ENCODE results near the gene ADM5.
A peak's percentile ranks its signal among the peaks of the same experiment; 100 is the strongest.

ADM5 gene

DNA sequence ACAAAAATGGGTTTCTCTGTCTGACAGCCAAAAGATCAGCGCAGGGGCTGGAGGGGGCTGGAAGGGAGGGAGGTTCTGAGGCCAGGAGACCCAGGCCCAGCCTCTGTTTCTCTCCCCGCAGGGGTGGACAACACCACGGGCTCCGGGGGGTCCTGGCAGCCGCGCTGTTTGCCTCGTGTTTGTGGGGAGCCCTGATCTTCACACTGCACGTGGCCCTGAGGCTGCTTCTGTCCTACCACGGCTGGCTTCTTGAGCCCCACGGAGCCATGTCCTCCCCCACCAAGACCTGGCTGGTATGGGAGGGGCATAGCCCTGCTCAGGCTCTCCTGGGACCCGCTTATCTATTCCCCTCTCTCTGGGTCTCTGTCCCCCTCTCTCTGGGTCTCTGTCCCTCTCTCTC, 11.2 kb downstream of the ADM5 start:
- no peak overlapping the region for H4K91ac ChIP-seq (ENCODE audit: low read length)
- H3K4me3 ChIP-seq (ENCODE audit: insufficient read depth in 1 of 2, low read depth in 1 of 2, low read length in 2 of 2), result no peak overlapping the region
- H3K23ac ChIP-seq (ENCODE audit: low read length in 2 of 2), result no peak overlapping the region
- H3K9ac ChIP-seq (ENCODE audit: low read length), result no peak overlapping the region
- H2BK15ac ChIP-seq (ENCODE audit: low read depth, poor library complexity, severe bottlenecking), result no peak overlapping the region
- H3K79me1 ChIP-seq (replicated peaks; ENCODE audit: low read length, poor library complexity, severe bottlenecking), result no peaks in the 10 kb centered on the region
- no peak overlapping the region for H2BK5ac ChIP-seq (ENCODE audit: low read depth, low read length, poor library complexity, severe bottlenecking)
- DNase-seq, result no peak
- no peak overlapping the region for H3K27ac ChIP-seq (ENCODE audit: low read length, poor library complexity, severe bottlenecking)
- H3K27me3 ChIP-seq (ENCODE audit: control insufficient read depth in 1 of 2, insufficient read depth in 1 of 2, low read length in 2 of 2), result no peaks in the 10 kb centered on the region
- no peak overlapping the region for H2AK5ac ChIP-seq (ENCODE audit: low read length, severe bottlenecking)
- no peak overlapping the region for H2AFZ ChIP-seq (ENCODE audit: low read depth, low read length)
- peaks cover 2% of the 10 kb centered on the region for H3K4me1 ChIP-seq (ENCODE audit: control insufficient read depth, insufficient read depth, low read depth, low read length)
- no peaks in the 10 kb centered on the region for H3K9me3 ChIP-seq (ENCODE audit: control insufficient read depth, low read length)
- H2BK12ac ChIP-seq (ENCODE audit: low read length in 2 of 2), result no peak overlapping the region
- H3K18ac ChIP-seq (ENCODE audit: low read depth in 1 of 2, low read length in 2 of 2), result no peak overlapping the region
- H3K14ac ChIP-seq (ENCODE audit: low read length in 2 of 2), result no peak overlapping the region
- no peak overlapping the region for H3K4me2 ChIP-seq (ENCODE audit: low read length, poor library complexity, severe bottlenecking)
- WGBS, result 75% methylated on average over 11 of the region's 11 CpGs
- H4K8ac ChIP-seq (ENCODE audit: low read length), result no peak overlapping the region
- no peak overlapping the region for H3K4ac ChIP-seq (ENCODE audit: low read depth in 1 of 2, low read length in 2 of 2)
- peaks cover 20 to 40% of the 10 kb centered on the region in 2 experiments for H3K36me3 ChIP-seq (ENCODE audit: control insufficient read depth in 1 of 2, insufficient read depth in 2 of 2, low read depth in 1 of 2, low read length in 2 of 2)
- no peak overlapping the region for H2BK120ac ChIP-seq (ENCODE audit: low read depth, low read length)

DNA sequence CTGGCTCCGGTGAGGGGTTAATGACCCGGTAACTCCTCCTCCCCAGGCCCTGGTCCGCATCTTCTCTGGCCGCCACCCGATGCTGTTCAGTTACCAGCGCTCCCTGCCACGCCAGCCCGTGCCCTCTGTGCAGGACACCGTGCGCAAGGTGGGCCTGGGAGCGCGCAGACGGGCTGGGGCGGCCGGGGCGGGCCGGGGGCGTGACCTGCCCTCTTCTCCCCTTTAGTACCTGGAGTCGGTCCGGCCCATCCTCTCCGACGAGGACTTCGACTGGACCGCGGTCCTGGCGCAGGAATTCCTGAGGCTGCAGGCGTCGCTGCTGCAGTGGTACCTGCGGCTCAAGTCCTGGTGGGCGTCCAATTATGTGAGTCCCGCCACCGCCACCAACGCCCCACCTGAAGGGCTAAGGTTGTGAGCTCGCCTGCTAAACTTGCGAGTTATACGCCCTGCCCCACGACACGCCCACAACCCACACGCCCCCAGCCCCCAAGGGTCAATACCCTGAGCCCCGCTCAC, 11.9 kb downstream of the ADM5 start:
- no peaks in the 10 kb centered on the region for H3K79me1 ChIP-seq (replicated peaks; ENCODE audit: low read length, poor library complexity, severe bottlenecking)
- H3K9me3 ChIP-seq (ENCODE audit: control insufficient read depth, low read length), result no peaks in the 10 kb centered on the region
- no peak overlapping the region for H2AFZ ChIP-seq (ENCODE audit: low read depth, low read length)
- H3K27ac ChIP-seq (ENCODE audit: low read length, poor library complexity, severe bottlenecking), result no peak overlapping the region
- H3K23ac ChIP-seq (ENCODE audit: low read length in 2 of 2), result no peak overlapping the region
- H3K4ac ChIP-seq (ENCODE audit: low read depth in 1 of 2, low read length in 2 of 2), result no peak overlapping the region
- no peak overlapping the region for H4K8ac ChIP-seq (ENCODE audit: low read length)
- peaks cover 21 to 47% of the 10 kb centered on the region in 2 experiments for H3K36me3 ChIP-seq (ENCODE audit: control insufficient read depth in 1 of 2, insufficient read depth in 2 of 2, low read depth in 1 of 2, low read length in 2 of 2)
- no peak overlapping the region for H2BK5ac ChIP-seq (ENCODE audit: low read depth, low read length, poor library complexity, severe bottlenecking)
- H3K4me3 ChIP-seq (ENCODE audit: insufficient read depth in 1 of 2, low read depth in 1 of 2, low read length in 2 of 2), result peak overlapping the region in 1 of 2 experiments; percentile 29
- no peak overlapping the region for H4K91ac ChIP-seq (ENCODE audit: low read length)
- H3K18ac ChIP-seq (ENCODE audit: low read depth in 1 of 2, low read length in 2 of 2), result no peak overlapping the region
- no peak overlapping the region for H3K14ac ChIP-seq (ENCODE audit: low read length in 2 of 2)
- no peak for DNase-seq
- WGBS, result 90% methylated on average over 36 of the region's 40 CpGs
- H3K27me3 ChIP-seq (ENCODE audit: control insufficient read depth in 1 of 2, insufficient read depth in 1 of 2, low read length in 2 of 2), result no peaks in the 10 kb centered on the region
- no peak overlapping the region for H2BK120ac ChIP-seq (ENCODE audit: low read depth, low read length)
- H3K4me2 ChIP-seq (ENCODE audit: low read length, poor library complexity, severe bottlenecking), result no peak overlapping the region
- no peak overlapping the region for H2BK12ac ChIP-seq (ENCODE audit: low read length in 2 of 2)
- H2AK5ac ChIP-seq (ENCODE audit: low read length, severe bottlenecking), result no peak overlapping the region
- no peak overlapping the region for H3K9ac ChIP-seq (ENCODE audit: low read length)
- peaks cover 2% of the 10 kb centered on the region for H3K4me1 ChIP-seq (ENCODE audit: control insufficient read depth, insufficient read depth, low read depth, low read length)
- H2BK15ac ChIP-seq (ENCODE audit: low read depth, poor library complexity, severe bottlenecking), result no peak overlapping the region

DNA sequence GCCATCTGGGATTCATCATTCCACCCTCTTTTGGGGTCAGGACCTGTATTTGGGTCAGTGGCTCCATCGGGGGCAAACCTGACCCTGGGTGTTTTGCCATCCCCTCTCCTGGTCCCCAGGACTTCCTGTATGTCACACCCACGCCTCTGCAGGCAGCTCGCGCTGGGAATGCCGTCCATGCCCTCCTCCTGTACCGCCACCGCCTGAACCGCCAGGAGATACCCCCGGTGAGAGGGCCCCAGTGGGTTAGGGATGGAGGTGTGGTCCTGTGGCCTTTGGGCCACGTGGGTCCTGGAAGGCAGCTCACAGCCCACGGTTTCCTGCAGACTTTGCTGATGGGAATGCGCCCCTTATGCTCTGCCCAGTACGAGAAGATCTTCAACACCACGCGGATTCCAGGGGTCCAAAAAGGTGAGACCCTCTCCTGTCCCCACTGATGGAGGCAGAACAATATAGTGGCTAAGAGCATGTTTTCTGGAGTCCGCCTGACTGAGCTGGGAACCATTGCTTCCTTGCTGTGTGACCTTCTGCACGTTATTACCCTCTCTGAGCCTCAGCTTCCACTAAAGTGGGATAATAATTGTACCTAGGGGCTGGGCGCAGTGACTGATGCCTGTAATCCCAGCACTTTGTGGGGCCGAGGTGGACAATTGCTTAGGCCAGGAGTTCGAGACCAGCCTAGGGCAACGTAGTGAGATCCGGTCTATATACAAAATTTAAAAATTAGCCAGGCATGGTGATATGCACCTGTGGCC, 15.7 kb downstream of the ADM5 start:
- Histone ChIP-seq H3K4ac (ENCODE audit: low read depth in 1 of 2, low read length in 2 of 2) (no peak overlapping the region), H3K4me2 (ENCODE audit: low read length, poor library complexity, severe bottlenecking) (no peak overlapping the region), H2BK12ac (ENCODE audit: low read length in 2 of 2) (no peak overlapping the region), H3K18ac (ENCODE audit: low read depth in 1 of 2, low read length in 2 of 2) (no peak overlapping the region), H3K27me3 (ENCODE audit: control insufficient read depth in 1 of 2, insufficient read depth in 1 of 2, low read length in 2 of 2) (no peaks in the 10 kb centered on the region), H3K23ac (ENCODE audit: low read length in 2 of 2) (no peak overlapping the region), H3K14ac (ENCODE audit: low read length in 2 of 2) (no peak overlapping the region), H3K36me3 (ENCODE audit: control insufficient read depth in 1 of 2, insufficient read depth in 2 of 2, low read depth in 1 of 2, low read length in 2 of 2) (peaks cover 21 to 64% of the 10 kb centered on the region in 2 experiments), H3K79me1 (replicated peaks; ENCODE audit: low read length, poor library complexity, severe bottlenecking) (no peaks in the 10 kb centered on the region), H3K4me1 (ENCODE audit: control insufficient read depth, insufficient read depth, low read depth, low read length) (peaks cover 2% of the 10 kb centered on the region), H2BK15ac (ENCODE audit: low read depth, poor library complexity, severe bottlenecking) (no peak overlapping the region), H3K9ac (ENCODE audit: low read length) (no peak overlapping the region), H2BK5ac (ENCODE audit: low read depth, low read length, poor library complexity, severe bottlenecking) (no peak overlapping the region), H2BK120ac (ENCODE audit: low read depth, low read length) (no peak overlapping the region), H2AK5ac (ENCODE audit: low read length, severe bottlenecking) (no peak overlapping the region), H2AFZ (ENCODE audit: low read depth, low read length) (no peak overlapping the region), H4K8ac (ENCODE audit: low read length) (no peak overlapping the region), H3K4me3 (ENCODE audit: insufficient read depth in 1 of 2, low read depth in 1 of 2, low read length in 2 of 2) (no peak overlapping the region), H3K9me3 (ENCODE audit: control insufficient read depth, low read length) (no peaks in the 10 kb centered on the region), H3K27ac (ENCODE audit: low read length, poor library complexity, severe bottlenecking) (no peak overlapping the region), H4K91ac (ENCODE audit: low read length) (no peak overlapping the region)
- 94% methylated on average over 22 of the region's 22 CpGs for WGBS
- DNase-seq, result no peak

DNA sequence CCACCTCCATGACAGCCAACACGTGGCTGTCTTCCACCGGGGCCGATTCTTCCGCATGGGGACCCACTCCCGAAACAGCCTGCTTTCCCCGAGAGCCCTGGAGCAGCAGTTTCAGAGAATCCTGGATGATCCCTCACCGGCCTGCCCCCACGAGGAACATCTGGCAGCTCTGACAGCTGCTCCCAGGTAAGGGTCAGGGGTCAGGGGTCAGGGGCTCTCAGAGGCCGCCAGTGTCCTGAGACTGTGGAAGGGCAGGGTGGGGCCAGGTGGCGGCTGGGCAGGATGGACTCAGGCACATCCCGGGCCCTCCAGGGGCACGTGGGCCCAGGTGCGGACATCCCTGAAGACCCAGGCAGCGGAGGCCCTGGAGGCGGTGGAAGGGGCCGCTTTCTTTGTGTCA, 16.5 kb downstream of the ADM5 start:
- Histone ChIP-seq H3K23ac (ENCODE audit: low read length in 2 of 2) (no peak overlapping the region), H2BK120ac (ENCODE audit: low read depth, low read length) (no peak overlapping the region), H3K4me3 (ENCODE audit: insufficient read depth in 1 of 2, low read depth in 1 of 2, low read length in 2 of 2) (no peak overlapping the region), H3K27ac (ENCODE audit: low read length, poor library complexity, severe bottlenecking) (no peak overlapping the region), H3K14ac (ENCODE audit: low read length in 2 of 2) (no peak overlapping the region), H2AK5ac (ENCODE audit: low read length, severe bottlenecking) (no peak overlapping the region), H3K36me3 (ENCODE audit: control insufficient read depth in 1 of 2, insufficient read depth in 2 of 2, low read depth in 1 of 2, low read length in 2 of 2) (peaks cover 28 to 65% of the 10 kb centered on the region in 2 experiments), H3K4ac (ENCODE audit: low read depth in 1 of 2, low read length in 2 of 2) (no peak overlapping the region), H4K91ac (ENCODE audit: low read length) (no peak overlapping the region), H3K79me1 (replicated peaks; ENCODE audit: low read length, poor library complexity, severe bottlenecking) (no peaks in the 10 kb centered on the region), H3K4me2 (ENCODE audit: low read length, poor library complexity, severe bottlenecking) (no peak overlapping the region), H3K9ac (ENCODE audit: low read length) (no peak overlapping the region), H3K4me1 (ENCODE audit: control insufficient read depth, insufficient read depth, low read depth, low read length) (peaks cover 2% of the 10 kb centered on the region), H3K18ac (ENCODE audit: low read depth in 1 of 2, low read length in 2 of 2) (no peak overlapping the region), H2BK15ac (ENCODE audit: low read depth, poor library complexity, severe bottlenecking) (no peak overlapping the region), H4K8ac (ENCODE audit: low read length) (no peak overlapping the region), H3K27me3 (ENCODE audit: control insufficient read depth in 1 of 2, insufficient read depth in 1 of 2, low read length in 2 of 2) (no peaks in the 10 kb centered on the region), H2BK12ac (ENCODE audit: low read length in 2 of 2) (no peak overlapping the region), H3K9me3 (ENCODE audit: control insufficient read depth, low read length) (no peaks in the 10 kb centered on the region), H2BK5ac (ENCODE audit: low read depth, low read length, poor library complexity, severe bottlenecking) (no peak overlapping the region), H2AFZ (ENCODE audit: low read depth, low read length) (no peak overlapping the region)
- WGBS, result 92% methylated on average over 16 of the region's 16 CpGs
- no peak for DNase-seq

Measured in mesenchymal stem cell (in vitro differentiated cells and primary cell).